GM12878 (cell line): ENCODE results near the gene IGSF11. TPM values are rescaled to one million over a fixed set of nuclear protein-coding genes. Genes with fewer than 3 reads are reported as not detected.

Experiments
- ATAC-seq: fragments of 200-7000 bp; cut with Tn5 transposase; 3 replicates; pipeline ENCODE4 v1.9.1; 2020; ENCODE audit warnings: mild to moderate bottlenecking, moderate library complexity
- BruUV-seq: library from RNA; stranded (reverse); fragments of 400-500 nt; replicated peaks from 2 replicates; lab custom pipeline; 2021; lab: Mats Ljungman, UMichigan
- CTCF ChIA-PET: fragments of 300-600 bp; sonication (Branson Sonifier 250); formaldehyde crosslinking; extraction: SDS; loops from one replicate; lab custom pipeline; 2021; ENCODE audit warnings: inconsistent platforms; lab: Yijun Ruan, JAX
- POLR2A ChIA-PET: fragments of 350-600 bp; formaldehyde crosslinking; extraction: SDS; loops from one replicate; lab custom pipeline; 2021; ENCODE audit warnings: inconsistent platforms; lab: Charles Lee
- RAD21 ChIA-PET: fragments of 300-600 bp; sonication (Branson Sonifier 250); formaldehyde crosslinking; loops from one replicate; lab custom pipeline; 2023; ENCODE audit warnings: antibody characterized with exemption; ENCODE audit not compliant: unreplicated experiment; lab: Charles Lee
- SMC1A ChIA-PET: fragments of 300-600 bp; sonication (Branson Sonifier 250); formaldehyde crosslinking; loops from one replicate; lab custom pipeline; 2023; ENCODE audit not compliant: unreplicated experiment, uncharacterized antibody; lab: Charles Lee
- DNase-seq: peaks from one replicate; pipeline ENCODE4 v3.0.0-alpha.2; 2011; ENCODE audit warnings: low read depth, low spot score
- FAIRE-seq: peaks from 3 replicates; lab custom pipeline; 2011; peaks lifted over from hg19 to GRCh38; lab: Jason Lieb, UNC
- H2AFZ ChIP-seq: 2 replicates; pipeline ENCODE4 v1.6.0; 2011; ENCODE audit warnings: low read depth, low read length, control low read depth; ENCODE audit not compliant: control insufficient read depth
- H3K27ac ChIP-seq: 2 replicates; pipeline ENCODE4 v1.5.1; 2011; ENCODE audit warnings: control low read depth; ENCODE audit not compliant: control insufficient read depth, insufficient read depth
- H3K27me3 ChIP-seq, 2 experiments: replicated peaks in 1 of 2; 2 replicates each; pipeline versions ENCODE4 v1.6.0 to v1.6.1; 2011; ENCODE audit warnings: low read length in 1 of 2; ENCODE audit not compliant: control insufficient read depth in 2 of 2, insufficient read depth in 2 of 2
- H3K36me3 ChIP-seq, 2 experiments: 2 replicates each; pipeline ENCODE4 v1.5.1; 2011; ENCODE audit warnings: low read length in 1 of 2; ENCODE audit not compliant: control insufficient read depth in 2 of 2, insufficient read depth in 2 of 2
- H3K4me1 ChIP-seq: 2 replicates; pipeline ENCODE4 v1.6.1; 2011; ENCODE audit warnings: mild to moderate bottlenecking, low read length, moderate library complexity, mixed read lengths; ENCODE audit not compliant: control insufficient read depth, insufficient read depth
- H3K4me2 ChIP-seq: 2 replicates; pipeline ENCODE4 v1.6.0; 2011; ENCODE audit warnings: control low read depth; ENCODE audit not compliant: control insufficient read depth, insufficient read depth
- H3K4me3 ChIP-seq: fragments of 200-600 bp; sonication (generic); 2 replicates; pipeline ENCODE4 v1.5.1; 2016
- H3K79me2 ChIP-seq: 2 replicates; pipeline ENCODE4 v1.6.0; 2011; ENCODE audit warnings: low read length; ENCODE audit not compliant: control insufficient read depth, insufficient read depth
- H3K9ac ChIP-seq: 2 replicates; pipeline ENCODE4 v1.8.0; 2011; ENCODE audit warnings: low read length, control low read depth, mixed read lengths; ENCODE audit not compliant: control insufficient read depth, insufficient read depth
- H3K9me3 ChIP-seq: replicated peaks from 3 replicates; pipeline ENCODE4 v1.5.1; 2011; ENCODE audit warnings: mild to moderate bottlenecking, low read length; ENCODE audit not compliant: control insufficient read depth, insufficient read depth
- H4K20me1 ChIP-seq: 2 replicates; pipeline ENCODE4 v1.6.0; 2011; ENCODE audit not compliant: control insufficient read depth, insufficient read depth
- KDM1A ChIP-seq: fragments of 200-600 bp; sonication (generic); IDR thresholded peaks from 2 replicates; pipeline ENCODE4 v1.6.1; 2016; ENCODE audit warnings: borderline replicate concordance
- PKNOX1 ChIP-seq: fragments of 450-650 bp; IDR thresholded peaks from 2 replicates; pipeline ENCODE4 v1.6.1; 2016; ENCODE audit warnings: mild to moderate bottlenecking
- RBBP5 ChIP-seq: fragments of 200-600 bp; sonication (generic); conservative IDR thresholded peaks from 2 replicates; pipeline ENCODE4 v1.6.1; 2016
- SMAD1 ChIP-seq: fragments of 450-650 bp; IDR thresholded peaks from 2 replicates; pipeline ENCODE4 v1.6.1; 2018; ENCODE audit warnings: mild to moderate bottlenecking, low read depth; ENCODE audit not compliant: partially characterized antibody
- TAF1 ChIP-seq: IDR thresholded peaks from 2 replicates; pipeline ENCODE4 v1.6.1; 2011; ENCODE audit warnings: mild to moderate bottlenecking, low read depth, low read length, borderline replicate concordance
- WGBS: methylation state at CpG from one replicate; pipeline ENCODE4 v1.1.6; 2016; ENCODE audit warnings: low lambda C conversion rate; ENCODE audit not compliant: insufficient replicate concordance, insufficient coverage; ENCODE audit errors: missing lambda C conversion rate; 5-methylcytosine and 5-hydroxymethylcytosine counted together
- in situ Hi-C: fragments of 300-500 bp; cut with MboI; formaldehyde crosslinking; loops from 9 replicates; pipeline ENCODE4 v1.14.3; 2018; ENCODE audit warnings: mixed read lengths
- intact Hi-C: fragments of 100-400 bp; cut with micrococcal nuclease; formaldehyde crosslinking; loops from one replicate; pipeline ENCODE4 v1.14.2; 2022; ENCODE audit not compliant: unreplicated experiment
- polyA plus RNA-seq, 11 experiments: library from polyadenylated mRNA; depleted of rRNA in 4 of 11; unstranded in 6 of 11; stranded (reverse) in 5 of 11; fragments of >200 nt; fragmentation: Nextera tagmentation in 4 of 11; fragmentation: Illumina TruSeq in 1 of 11; extraction: Ambion mirVana in 4 of 11; extraction: Trizol in 1 of 11; gene quantifications; 1 replicate in 1 of 11; 2 replicates in 10 of 11; pipeline versions ENCODE4 v1.2.1 to v1.2.3, GENCODE V29; 2011 to 2016; ENCODE audit warnings: inconsistent platforms in 2 of 11, missing spikeins in 2 of 11, low read depth in 1 of 11
- total RNA-seq, 4 experiments: library from RNA; depleted of rRNA in 3 of 4; stranded (reverse); fragments of >200 nt in 3 of 4; fragmentation: Illumina TruSeq in 1 of 4; extraction: Trizol in 1 of 4; gene quantifications; 2 replicates each; pipeline versions ENCODE4 v1.2.1 to v1.2.3, GENCODE V29; 2013 to 2021

The IGSF11 gene
- total and polyA plus RNA-seq, 10 of the 15 experiments (the other 5 are each of a cell fraction or from before 2014, with no cell fraction given) = 0.03 TPM; not detected in 9

DNA sequence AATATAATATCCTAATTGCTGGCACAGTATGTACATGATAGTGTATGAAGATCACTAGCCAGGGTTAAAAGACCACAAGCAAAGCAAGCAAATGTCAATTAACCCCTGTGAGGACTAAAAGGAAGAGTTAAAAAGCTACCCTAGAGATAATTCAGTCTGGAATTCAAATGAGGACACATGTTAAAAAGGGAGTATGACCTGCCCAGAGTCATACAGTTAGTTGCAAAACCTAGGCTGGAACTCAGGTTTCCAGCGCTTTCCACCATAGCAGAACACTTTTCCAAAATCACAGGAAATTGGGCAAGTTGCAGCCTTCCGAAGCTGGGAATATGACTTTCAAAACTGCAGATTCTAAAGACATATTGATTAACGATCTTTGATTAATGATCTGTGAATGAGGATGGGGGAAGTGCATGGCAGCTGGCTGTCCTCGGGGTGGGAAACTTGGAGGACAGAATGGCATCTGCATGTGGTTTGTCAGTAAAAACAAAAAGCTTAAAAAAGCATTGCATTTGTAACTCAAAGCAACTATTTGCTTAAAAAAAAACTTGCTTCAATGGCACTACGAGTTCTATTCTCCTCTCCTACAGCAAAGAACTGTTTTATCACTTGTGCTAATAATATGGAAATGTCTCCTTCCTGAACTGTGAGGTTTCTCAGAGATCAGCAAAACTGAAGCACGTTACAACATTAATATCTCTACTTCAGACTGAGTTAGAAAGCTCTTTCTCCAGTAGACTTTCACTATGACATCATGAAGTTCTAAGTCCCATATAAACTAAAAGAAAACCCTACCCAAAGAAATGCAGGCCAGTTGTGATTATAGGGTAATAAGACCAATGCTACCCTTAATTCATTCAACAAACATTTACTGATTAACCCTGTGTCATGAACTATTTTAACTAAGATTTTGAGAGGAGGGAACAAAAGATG lies 46.2 kb downstream of the IGSF11 start:
- in situ Hi-C loops = no loop called here
- Histone ChIP-seq H3K4me1 (no peaks in the 10 kb centered on the region), H2AFZ (no peak overlapping the region), H3K4me3 (no peak overlapping the region), H3K27me3 (no peaks in the 10 kb centered on the region; a peak in 1 of 4 replicates), H3K9ac (no peak overlapping the region), H3K27ac (no peak overlapping the region), H4K20me1 (no peaks in the 10 kb centered on the region), H3K79me2 (no peaks in the 10 kb centered on the region), H3K36me3 (no peaks in the 10 kb centered on the region), H3K4me2 (no peak overlapping the region), H3K9me3 (no peaks in the 10 kb centered on the region)
- DNase-seq (no peak), FAIRE-seq (no peak), ATAC-seq (no peak)
- TF ChIP-seq KDM1A = no peak
- WGBS = 17% methylated on average over 6 of the region's 6 CpGs
- ChIA-PET SMC1A (interaction anchor here (0.6 to 1.2 kb wide), 2 partner anchors 150 to 269 kb away, joined by 3 read pairs; no protein-coding TSS in a partner anchor), RAD21 (no interaction called here), POLR2A (no interaction called here), CTCF (interaction anchor here (0.5 to 0.7 kb wide), 2 partner anchors 105 to 265 kb away, joined by 3 read pairs; no protein-coding TSS in a partner anchor)
- intact Hi-C loops = no loop called here
- no TSS peak for BruUV-seq

GRCh38 chr3:118987477-118987876 lies 47.2 kb downstream of the IGSF11 start:
- Histone ChIP-seq H3K4me3 (no peak overlapping the region), H4K20me1 (no peaks in the 10 kb centered on the region), H3K36me3 (no peaks in the 10 kb centered on the region), H3K9ac (no peak overlapping the region)
- in situ Hi-C loops = no loop called here
- BruUV-seq = no TSS peak
- no peak for DNase-seq
- WGBS = 0% methylated on average over 2 of the region's 2 CpGs
- ChIA-PET CTCF (no interaction called here), SMC1A (interaction anchor here (0.6 to 1.2 kb wide), 2 partner anchors 151 to 270 kb away, joined by 3 read pairs; no protein-coding TSS in a partner anchor), RAD21 (no interaction called here)
- no peak for TF ChIP-seq RBBP5
- TF ChIP-seq TAF1 = no peak
- no peak for TF ChIP-seq SMAD1
- TF ChIP-seq PKNOX1 = no peak
- TF ChIP-seq, all 136 proteins: peak for 0
- Histone ChIP-seq H3K27ac (no peak overlapping the region), H3K4me1 (no peaks in the 10 kb centered on the region), H3K9me3 (no peaks in the 10 kb centered on the region), H3K4me2 (no peak overlapping the region), H2AFZ (no peak overlapping the region), H3K79me2 (no peaks in the 10 kb centered on the region), H3K27me3 (no peaks in the 10 kb centered on the region; a peak in 1 of 4 replicates)
- FAIRE-seq (no peak), ATAC-seq (no peak)
- intact Hi-C loops = no loop called here
- POLR2A ChIA-PET = no interaction called here
